ENCODE results near the gene MAML1.

MAML1 gene

GRCh38 chr5:179800071-179800695, 67.6 kb downstream of the MAML1 start:
- no peak overlapping the region for H3K4me3 ChIP-seq (replicated peaks in 1 of 2; ENCODE audit: low read depth in 2 of 2, low read length in 2 of 2)
- no peak for DNase-seq (ENCODE audit: low read depth in 2 of 2)
- no peak for TF ChIP-seq CTCF (IDR thresholded peaks at IDR 0.05; ENCODE audit: low read depth, low read length)

GRCh38 chr5:179800696-179801201, 68.1 kb downstream of the MAML1 start:
- no peak overlapping the region for H3K4me3 ChIP-seq (replicated peaks in 1 of 2; ENCODE audit: low read depth in 2 of 2, low read length in 2 of 2)
- no peak for TF ChIP-seq CTCF (IDR thresholded peaks at IDR 0.05; ENCODE audit: low read depth, low read length)
- no peak for DNase-seq (ENCODE audit: low read depth in 2 of 2)

- no peak overlapping the region for H3K4me3 ChIP-seq (replicated peaks in 1 of 2; ENCODE audit: low read depth in 2 of 2, low read length in 2 of 2)
- DNase-seq (ENCODE audit: low read depth in 2 of 2), result peak; percentile 48 to 64
These were observed 68.9 kb downstream of the MAML1 start for GRCh38 chr5:179801304-179802206.

GRCh38 chr5:179802207-179802883, 69.7 kb downstream of the MAML1 start:
- TF ChIP-seq CTCF (IDR thresholded peaks at IDR 0.05; ENCODE audit: low read depth, low read length), result no peak
- no peak overlapping the region for H3K4me3 ChIP-seq (replicated peaks in 1 of 2; ENCODE audit: low read depth in 2 of 2, low read length in 2 of 2)
- DNase-seq (ENCODE audit: low read depth in 2 of 2), result no peak

More at GRCh38 chr5:179801304-179802206, 68.9 kb downstream of the MAML1 start:
- TF ChIP-seq CTCF (IDR thresholded peaks at IDR 0.05; ENCODE audit: low read depth, low read length), result peak; percentile 44

- H3K4me3 ChIP-seq (replicated peaks in 1 of 2; ENCODE audit: low read depth in 2 of 2, low read length in 2 of 2), result no peak overlapping the region
- DNase-seq (ENCODE audit: low read depth in 2 of 2), result no peak
- no peak for TF ChIP-seq CTCF (IDR thresholded peaks at IDR 0.05; ENCODE audit: low read depth, low read length)
These were observed 70.4 kb downstream of the MAML1 start for GRCh38 chr5:179802950-179803562.

All from cardiac fibroblast (primary cell).